Activated naive CD8-positive, alpha-beta T cell treated with anti-CD3 and anti-CD28 coated beads, Interleukin-2, amount 50 U/mL, for 24 hours (primary cell): Measurements from ENCODE around the gene THAP4.
"Not testable (repeated sequence)": the region's sequence is repeated elsewhere in the genome, so short reads cannot be mapped to it uniquely, and the experiment has no call there.

Experiments used
- ATAC-seq: fragments of 150-1000 bp; cut with Tn5 transposase; one replicate; pipeline ENCODE4 v1.10.0; 2021
- DNase-seq: peaks from one replicate; pipeline ENCODE4 v3.0.0; 2021
- H3K27ac Mint-ChIP-seq: one replicate; pipeline ENCODE4 v1.8.0; 2021; ENCODE audit warnings: mild to moderate bottlenecking, mixed read lengths
- H3K27me3 Mint-ChIP-seq: one replicate; pipeline ENCODE4 v1.8.0; 2021; ENCODE audit warnings: mixed read lengths
- H3K36me3 Mint-ChIP-seq: one replicate; pipeline ENCODE4 v1.8.0; 2021; ENCODE audit warnings: low read depth, mixed read lengths
- H3K4me1 Mint-ChIP-seq: one replicate; pipeline ENCODE4 v1.8.0; 2021; ENCODE audit warnings: mixed read lengths
- H3K4me3 Mint-ChIP-seq: one replicate; pipeline ENCODE4 v1.8.0; 2021; ENCODE audit warnings: mild to moderate bottlenecking, moderate library complexity, mixed read lengths
- H3K9me3 Mint-ChIP-seq: one replicate; pipeline ENCODE4 v1.8.0; 2021; ENCODE audit warnings: mixed read lengths

THAP4 gene

GRCh38 chr2:241671457-241672240 is 34.7 kb upstream of the THAP4 start:
- Mint-ChIP-seq H3K4me3 (no peak overlapping the region), H3K27me3 (no peaks in the 10 kb centered on the region), H3K9me3 (no peaks in the 10 kb centered on the region), H3K27ac (no peak overlapping the region), H3K36me3 (peaks cover 9% of the 10 kb centered on the region), H3K4me1 (peaks cover 8% of the 10 kb centered on the region)
- ATAC-seq (no peak), DNase-seq (no peak)

GRCh38 chr2:241670333-241671110 is 33.6 kb upstream of the THAP4 start:
- Mint-ChIP-seq H3K4me3 (no peak overlapping the region), H3K27me3 (no peaks in the 10 kb centered on the region), H3K4me1 (peaks cover 13% of the 10 kb centered on the region), H3K9me3 (no peaks in the 10 kb centered on the region), H3K27ac (no peak overlapping the region), H3K36me3 (peaks cover 7% of the 10 kb centered on the region)
- DNase-seq, result no peak
- no peak for ATAC-seq

DNA sequence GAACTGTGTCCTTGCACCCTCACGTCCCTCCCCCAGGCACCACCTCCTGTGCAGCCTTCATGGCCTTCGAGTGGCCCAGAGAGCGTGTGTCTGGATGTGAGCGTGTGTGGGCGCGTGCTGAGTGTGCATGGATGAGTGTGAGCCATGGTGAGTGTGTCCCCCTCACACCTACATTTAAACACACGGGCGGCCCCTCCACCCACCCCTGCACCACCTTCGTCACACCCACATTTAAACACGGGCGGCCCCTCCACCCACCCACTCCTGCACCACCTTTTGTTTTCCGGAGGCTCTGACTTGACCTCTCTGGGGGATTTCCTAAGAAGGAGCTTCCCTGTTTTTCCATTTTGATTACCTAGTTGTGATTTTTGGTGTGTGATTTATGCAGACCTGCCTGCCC is 31.9 kb upstream of the THAP4 start:
- peaks cover 24% of the 10 kb centered on the region for H3K4me1 Mint-ChIP-seq
- DNase-seq, result no peak
- peaks cover 7% of the 10 kb centered on the region for H3K36me3 Mint-ChIP-seq
- H3K9me3 Mint-ChIP-seq, result no peaks in the 10 kb centered on the region
- no peaks in the 10 kb centered on the region for H3K27me3 Mint-ChIP-seq
- H3K4me3 Mint-ChIP-seq, result no peak overlapping the region
- no peak for ATAC-seq
- no peak overlapping the region for H3K27ac Mint-ChIP-seq

DNA sequence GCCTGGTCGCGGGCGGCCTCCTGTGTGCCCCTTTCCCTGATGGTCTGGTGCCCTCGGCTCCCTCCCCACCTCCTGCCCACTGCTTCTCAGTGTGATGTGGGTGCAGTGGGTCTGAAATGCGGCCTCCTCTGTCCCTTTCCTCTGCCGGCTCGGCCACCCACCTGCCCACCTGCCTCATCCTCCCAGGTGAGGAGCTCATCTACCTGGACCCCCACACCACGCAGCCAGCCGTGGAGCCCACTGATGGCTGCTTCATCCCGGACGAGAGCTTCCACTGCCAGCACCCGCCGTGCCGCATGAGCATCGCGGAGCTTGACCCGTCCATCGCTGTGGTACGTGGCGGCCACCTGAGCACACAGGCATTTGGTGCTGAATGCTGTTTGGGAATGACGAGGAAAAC is 31.4 kb upstream of the THAP4 start:
- H3K27me3 Mint-ChIP-seq, result no peaks in the 10 kb centered on the region
- ATAC-seq (no peak), DNase-seq (no peak)
- no peaks in the 10 kb centered on the region for H3K9me3 Mint-ChIP-seq
- H3K4me3 Mint-ChIP-seq, result no peak overlapping the region
- peaks cover 8% of the 10 kb centered on the region for H3K36me3 Mint-ChIP-seq
- no peak overlapping the region for H3K27ac Mint-ChIP-seq
- peaks cover 22% of the 10 kb centered on the region for H3K4me1 Mint-ChIP-seq

GRCh38 chr2:241666627-241667400 is 29.9 kb upstream of the THAP4 start:
- Mint-ChIP-seq H3K27ac (no peak overlapping the region), H3K27me3 (no peaks in the 10 kb centered on the region), H3K9me3 (no peaks in the 10 kb centered on the region), H3K4me3 (no peak overlapping the region), H3K36me3 (peaks cover 9% of the 10 kb centered on the region), H3K4me1 (peaks cover 16% of the 10 kb centered on the region)
- DNase-seq (no peak), ATAC-seq (no peak)

DNA sequence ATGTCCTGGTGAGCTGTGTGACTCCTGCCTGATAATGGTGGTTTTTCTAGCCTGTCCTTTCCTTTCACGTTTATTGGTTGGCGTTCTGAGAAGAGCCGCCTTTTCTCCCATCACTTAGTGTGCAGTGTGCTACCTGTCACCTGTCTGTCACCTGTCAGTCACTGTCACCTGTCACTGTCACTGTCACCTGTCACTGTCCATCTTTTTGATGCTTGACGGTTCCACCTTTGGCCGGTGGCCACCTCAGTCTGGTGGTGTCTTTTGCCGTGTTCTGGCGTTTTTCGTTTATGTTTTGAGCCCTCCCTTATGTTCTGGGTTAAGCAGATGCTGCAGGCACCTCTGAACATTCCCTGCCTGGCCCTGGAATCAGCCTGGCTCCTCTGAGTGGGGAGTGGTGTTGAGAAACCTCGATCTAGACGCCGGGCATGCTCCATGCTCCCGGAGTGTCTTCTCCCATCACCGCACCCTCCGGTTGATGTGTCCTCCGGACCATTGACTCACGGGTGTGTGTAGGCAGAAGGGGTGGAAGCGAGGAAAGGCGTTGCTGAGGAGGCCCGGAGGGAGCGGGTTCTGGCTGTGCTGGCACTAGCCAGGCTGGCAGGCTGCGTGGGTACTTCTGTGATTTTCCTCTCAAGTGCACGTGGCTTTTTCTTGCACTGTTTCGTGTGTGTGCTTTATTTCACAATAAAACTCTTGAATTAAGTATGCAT is 28.9 kb upstream of the THAP4 start:
- no peak for ATAC-seq
- no peak overlapping the region for H3K27ac Mint-ChIP-seq
- H3K4me3 Mint-ChIP-seq, result no peak overlapping the region
- no peaks in the 10 kb centered on the region for H3K27me3 Mint-ChIP-seq
- DNase-seq, result no peak
- H3K36me3 Mint-ChIP-seq, result peaks cover 11% of the 10 kb centered on the region
- H3K4me1 Mint-ChIP-seq, result peaks cover 16% of the 10 kb centered on the region
- no peaks in the 10 kb centered on the region for H3K9me3 Mint-ChIP-seq

DNA sequence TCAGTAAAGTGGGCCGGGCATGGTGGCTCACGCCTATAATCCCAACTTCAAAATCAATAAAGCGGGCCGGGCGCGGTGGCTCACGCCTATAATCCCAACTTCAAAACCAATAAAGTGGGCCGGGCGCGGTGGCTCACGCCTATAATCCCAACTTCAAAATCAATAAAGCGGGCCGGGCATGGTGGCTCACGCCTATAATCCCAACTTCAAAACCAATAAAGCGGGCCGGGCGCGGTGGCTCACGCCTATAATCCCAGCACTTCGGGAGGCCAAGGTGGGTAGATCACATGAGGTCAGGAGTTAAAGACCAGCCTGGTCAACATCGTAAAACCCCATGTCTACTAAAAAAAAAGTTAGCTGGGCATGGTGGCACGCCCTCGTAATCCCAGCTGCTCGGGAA is 25.8 kb upstream of the THAP4 start:
- ATAC-seq, DNase-seq, H3K27me3 Mint-ChIP-seq, H3K9me3 Mint-ChIP-seq, H3K27ac Mint-ChIP-seq, H3K4me3 Mint-ChIP-seq: not testable (repeated sequence)
- Mint-ChIP-seq H3K36me3 (peaks cover 24% of the 10 kb centered on the region), H3K4me1 (peaks cover 16% of the 10 kb centered on the region)

GRCh38 chr2:241660593-241661213 is 23.7 kb upstream of the THAP4 start:
- ATAC-seq, result no peak

GRCh38 chr2:241659150-241659739 is 22.3 kb upstream of the THAP4 start:
- ATAC-seq (no peak), DNase-seq (peak; percentile 30)
- Mint-ChIP-seq H3K9me3 (no peaks in the 10 kb centered on the region), H3K4me3 (no peak overlapping the region), H3K36me3 (peaks cover 42% of the 10 kb centered on the region), H3K27me3 (no peaks in the 10 kb centered on the region), H3K4me1 (no peaks in the 10 kb centered on the region), H3K27ac (no peak overlapping the region)

More at GRCh38 chr2:241660593-241661213, 23.7 kb upstream of the THAP4 start:
- peaks cover 13% of the 10 kb centered on the region for H3K4me1 Mint-ChIP-seq
- H3K36me3 Mint-ChIP-seq, result peaks cover 34% of the 10 kb centered on the region
- DNase-seq, result no peak
- H3K27ac Mint-ChIP-seq, result no peak overlapping the region
- no peaks in the 10 kb centered on the region for H3K9me3 Mint-ChIP-seq
- no peak overlapping the region for H3K4me3 Mint-ChIP-seq
- no peaks in the 10 kb centered on the region for H3K27me3 Mint-ChIP-seq

- H3K27me3 Mint-ChIP-seq, result no peaks in the 10 kb centered on the region
- no peak overlapping the region for H3K27ac Mint-ChIP-seq
- H3K9me3 Mint-ChIP-seq, result no peaks in the 10 kb centered on the region
- H3K4me3 Mint-ChIP-seq, result no peak overlapping the region
- no peak for ATAC-seq
- no peak for DNase-seq
- peaks cover 40% of the 10 kb centered on the region for H3K36me3 Mint-ChIP-seq
- H3K4me1 Mint-ChIP-seq, result no peaks in the 10 kb centered on the region
Observed at GRCh38 chr2:241658296-241658695, 21.3 kb upstream of the THAP4 start.

- DNase-seq, result no peak
- ATAC-seq, result no peak
- H3K9me3 Mint-ChIP-seq, result no peaks in the 10 kb centered on the region
- no peak overlapping the region for H3K27ac Mint-ChIP-seq
- peaks cover 40% of the 10 kb centered on the region for H3K36me3 Mint-ChIP-seq
- no peaks in the 10 kb centered on the region for H3K27me3 Mint-ChIP-seq
- H3K4me3 Mint-ChIP-seq, result no peak overlapping the region
- H3K4me1 Mint-ChIP-seq, result no peaks in the 10 kb centered on the region
Observed at GRCh38 chr2:241657786-241658254, 20.9 kb upstream of the THAP4 start.

DNA sequence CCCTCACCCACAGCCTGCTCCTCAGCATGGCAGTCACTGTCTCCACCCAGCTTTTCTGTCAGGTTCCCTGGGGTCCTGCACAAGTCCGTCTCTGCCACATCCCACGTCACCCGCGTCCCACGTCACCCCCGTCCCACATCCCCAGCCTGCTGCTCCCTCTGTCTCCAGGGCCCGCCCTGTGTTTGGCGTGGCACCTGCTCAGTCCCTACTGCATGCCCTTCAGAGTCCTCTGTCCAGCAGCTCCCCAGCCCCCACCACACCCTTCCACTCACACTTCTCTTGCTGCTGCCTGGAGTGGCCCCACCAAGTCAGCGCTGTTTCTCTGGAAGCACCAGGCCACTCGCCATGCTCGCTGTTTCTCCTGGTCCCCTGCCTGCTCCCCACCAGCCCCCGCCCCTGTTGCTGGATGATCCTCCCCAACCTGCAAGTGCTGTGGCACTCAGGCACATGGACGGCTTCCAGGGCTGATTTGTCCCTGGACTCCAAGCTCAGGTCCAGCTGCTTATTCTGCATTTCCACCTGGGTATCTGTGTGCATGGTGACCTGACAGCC is 19.3 kb upstream of the THAP4 start:
- no peak overlapping the region for H3K4me3 Mint-ChIP-seq
- no peaks in the 10 kb centered on the region for H3K27me3 Mint-ChIP-seq
- H3K27ac Mint-ChIP-seq, result no peak overlapping the region
- H3K36me3 Mint-ChIP-seq, result peaks cover 40% of the 10 kb centered on the region
- DNase-seq (no peak), ATAC-seq (no peak)
- no peaks in the 10 kb centered on the region for H3K4me1 Mint-ChIP-seq
- H3K9me3 Mint-ChIP-seq, result no peaks in the 10 kb centered on the region

DNA sequence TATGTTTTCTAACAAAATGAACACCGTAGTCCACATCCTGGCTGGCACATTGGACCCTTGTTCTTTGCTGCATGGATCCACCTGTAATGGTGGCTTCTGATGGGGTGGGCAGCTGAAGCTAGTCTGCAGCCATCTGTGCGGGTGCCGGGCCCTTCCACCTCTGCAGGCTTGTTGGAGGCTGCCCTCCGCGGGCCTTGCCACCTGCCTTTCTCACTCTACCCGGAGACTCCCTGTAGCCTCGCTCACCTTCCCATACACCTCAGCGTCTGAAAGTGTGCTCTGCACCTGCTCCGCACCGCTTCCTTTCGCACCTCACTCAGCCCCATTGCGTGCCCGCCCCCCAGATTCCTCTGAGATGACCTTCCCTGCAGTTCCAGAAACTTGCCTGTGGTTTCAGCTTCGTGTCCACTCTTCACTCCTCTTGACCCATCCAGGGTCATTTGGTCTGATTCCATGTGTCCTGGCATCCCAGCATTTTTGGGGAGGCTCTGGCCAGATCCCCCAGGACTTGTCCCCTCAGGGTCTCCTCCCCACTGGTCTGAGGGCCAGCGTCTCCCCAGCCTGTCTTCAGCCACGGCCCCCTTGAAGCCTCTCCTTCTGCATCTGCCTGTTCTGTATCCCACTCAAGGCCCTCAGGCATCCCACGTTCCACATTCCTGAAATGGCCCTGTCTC is 18.7 kb upstream of the THAP4 start:
- Mint-ChIP-seq H3K4me1 (no peaks in the 10 kb centered on the region), H3K27me3 (no peaks in the 10 kb centered on the region), H3K9me3 (no peaks in the 10 kb centered on the region), H3K27ac (no peak overlapping the region), H3K4me3 (no peak overlapping the region), H3K36me3 (peaks cover 40% of the 10 kb centered on the region)
- ATAC-seq (no peak), DNase-seq (no peak)
